Coronary artery (tissue), 2 donors: ENCODE data around the gene LCLAT1.
A peak's percentile ranks its signal among the peaks of the same experiment; 100 is the strongest.
"Not testable (repeated sequence)": the region's sequence is repeated elsewhere in the genome, so short reads cannot be mapped to it uniquely, and the experiment has no call there.

Source experiments
- DNase-seq: peaks from one replicate; pipeline ENCODE4 v3.0.0-alpha.2; 2017; ENCODE audit warnings: low spot score
- H3K27ac ChIP-seq, 2 donors: fragments of 200-600 bp; sonication (generic); one replicate each; pipeline ENCODE4 v1.5.1; 2016 to 2019
- H3K4me3 ChIP-seq: fragments of 200-600 bp; sonication (generic); 2 replicates; pipeline ENCODE4 v1.5.1; 2016; ENCODE audit warnings: mild to moderate bottlenecking, moderate library complexity
- TF ChIP-seq, protein P1 (sequence below): fragments of 200-600 bp; sonication (generic); IDR thresholded peaks from one replicate; pipeline ENCODE4 v1.5.1; 2019; ENCODE audit warnings: antibody characterized with exemption

Gene LCLAT1

DNA sequence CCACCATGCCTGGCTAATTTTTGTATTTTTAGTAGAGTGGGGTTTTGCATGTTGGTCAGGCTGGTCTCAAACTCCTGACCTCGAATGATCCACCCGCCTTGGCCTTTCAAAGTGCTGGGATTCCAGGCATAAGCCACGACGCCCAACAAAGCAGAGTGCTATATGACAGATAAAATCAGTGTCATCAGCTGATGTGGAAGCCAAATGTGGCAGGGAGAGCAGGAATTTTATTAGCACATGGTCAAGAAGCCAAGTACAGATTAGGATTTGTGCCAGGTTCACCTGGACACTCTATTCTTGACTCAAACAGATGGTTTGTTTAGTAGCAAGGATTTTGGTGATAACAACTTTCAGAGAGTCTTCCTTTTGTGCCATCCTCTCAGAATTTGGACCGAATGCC, 62.7 kb downstream of the LCLAT1 start:
- Histone ChIP-seq H3K4me3 (no peak overlapping the region), H3K27ac (no peak overlapping the region)
- TF ChIP-seq, protein P1, sequence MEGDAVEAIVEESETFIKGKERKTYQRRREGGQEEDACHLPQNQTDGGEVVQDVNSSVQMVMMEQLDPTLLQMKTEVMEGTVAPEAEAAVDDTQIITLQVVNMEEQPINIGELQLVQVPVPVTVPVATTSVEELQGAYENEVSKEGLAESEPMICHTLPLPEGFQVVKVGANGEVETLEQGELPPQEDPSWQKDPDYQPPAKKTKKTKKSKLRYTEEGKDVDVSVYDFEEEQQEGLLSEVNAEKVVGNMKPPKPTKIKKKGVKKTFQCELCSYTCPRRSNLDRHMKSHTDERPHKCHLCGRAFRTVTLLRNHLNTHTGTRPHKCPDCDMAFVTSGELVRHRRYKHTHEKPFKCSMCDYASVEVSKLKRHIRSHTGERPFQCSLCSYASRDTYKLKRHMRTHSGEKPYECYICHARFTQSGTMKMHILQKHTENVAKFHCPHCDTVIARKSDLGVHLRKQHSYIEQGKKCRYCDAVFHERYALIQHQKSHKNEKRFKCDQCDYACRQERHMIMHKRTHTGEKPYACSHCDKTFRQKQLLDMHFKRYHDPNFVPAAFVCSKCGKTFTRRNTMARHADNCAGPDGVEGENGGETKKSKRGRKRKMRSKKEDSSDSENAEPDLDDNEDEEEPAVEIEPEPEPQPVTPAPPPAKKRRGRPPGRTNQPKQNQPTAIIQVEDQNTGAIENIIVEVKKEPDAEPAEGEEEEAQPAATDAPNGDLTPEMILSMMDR: no peak
- DNase-seq: no peak

- H3K27ac ChIP-seq: no peak overlapping the region
- TF ChIP-seq, protein P1: no peak
- no peak for DNase-seq
- H3K4me3 ChIP-seq: no peak overlapping the region
Observed at GRCh38 chr2:30510409-30510808, 63.4 kb downstream of the LCLAT1 start.

DNA sequence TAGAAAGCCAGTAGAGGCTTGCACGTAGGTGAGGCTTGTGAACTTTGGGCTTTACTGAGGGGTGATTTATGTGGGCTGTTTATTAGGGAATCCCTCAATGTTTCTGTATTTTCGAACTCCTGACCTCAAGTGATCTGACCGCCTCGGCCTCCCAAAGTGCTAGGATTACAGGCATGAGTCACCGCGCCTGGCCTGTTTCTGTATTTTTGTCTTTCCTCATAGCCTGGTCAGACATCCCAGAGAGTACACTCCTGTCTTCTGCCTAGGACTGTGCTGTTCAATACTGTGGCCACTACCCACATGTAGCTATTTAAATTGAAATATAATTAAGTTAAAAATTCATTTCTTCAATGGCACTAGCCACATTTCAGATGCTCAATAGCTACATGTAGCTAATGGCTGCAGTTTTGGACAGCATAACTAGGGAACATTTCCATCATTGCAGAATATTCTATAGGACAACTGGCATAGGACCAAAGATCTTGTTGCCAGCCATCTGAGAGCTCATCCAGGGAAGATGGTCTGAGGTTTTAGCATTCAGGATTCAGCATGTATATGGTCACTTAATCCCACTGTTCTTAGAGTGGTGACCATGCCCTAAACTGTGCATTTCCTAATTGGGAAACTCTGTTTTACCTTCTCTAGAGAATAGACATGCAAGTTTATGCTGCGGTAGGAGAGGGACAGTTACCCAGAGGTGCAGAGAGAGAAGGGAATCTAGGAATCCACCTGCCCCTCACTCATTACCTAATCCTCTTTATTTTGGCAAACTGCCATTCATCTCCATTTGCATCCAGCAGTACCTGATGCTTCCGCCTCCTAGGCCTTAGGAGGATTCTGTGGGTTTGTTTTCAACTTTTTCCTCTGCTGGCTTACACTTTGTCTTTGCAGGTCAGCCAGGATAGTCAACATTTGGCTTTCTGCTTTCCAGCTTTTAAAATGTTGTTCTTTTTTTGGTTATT, 64.4 kb downstream of the LCLAT1 start:
- no peak for DNase-seq
- TF ChIP-seq, protein P1: no peak
- peak overlapping the region in 1 of 2 donors; percentile 29 for H3K27ac ChIP-seq
- H3K4me3 ChIP-seq: no peak overlapping the region

DNA sequence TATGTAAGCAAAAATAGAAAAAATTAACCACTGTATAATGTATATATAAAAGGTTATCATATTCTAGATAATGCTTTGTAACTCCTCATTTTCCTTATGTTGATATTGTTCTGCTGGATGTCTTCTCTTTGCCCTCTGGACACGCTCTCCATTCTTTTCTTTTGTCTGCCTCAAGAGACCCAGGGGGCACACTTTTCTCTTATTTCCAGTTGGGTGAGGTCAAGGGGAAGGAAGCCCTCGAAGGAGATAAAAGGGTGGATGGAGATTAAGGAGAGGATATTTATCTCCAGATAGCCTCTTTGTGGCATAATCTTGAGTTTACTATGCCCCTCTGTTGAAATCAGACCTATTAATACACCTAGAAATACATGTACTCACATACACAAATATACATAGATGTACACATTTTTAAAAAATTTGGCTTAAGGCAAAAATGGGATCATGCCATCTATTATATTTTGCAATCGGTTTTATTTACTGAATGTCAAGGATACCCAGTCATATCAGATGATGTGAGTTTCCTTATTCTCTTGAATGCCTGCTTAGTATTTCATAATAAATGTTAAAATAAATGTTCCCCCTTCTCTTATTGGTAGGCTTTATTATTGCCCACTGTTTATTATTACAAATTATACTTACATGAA, 65.3 kb downstream of the LCLAT1 start:
- no peak for DNase-seq
- Histone ChIP-seq H3K27ac (no peak overlapping the region), H3K4me3 (no peak overlapping the region)
- TF ChIP-seq, protein P1: no peak

- H3K4me3 ChIP-seq, H3K27ac ChIP-seq, DNase-seq: not testable (repeated sequence)
Observed at GRCh38 chr2:30513649-30514048, 66.6 kb downstream of the LCLAT1 start.

GRCh38 chr2:30514134-30514847, 67.2 kb downstream of the LCLAT1 start:
- TF ChIP-seq, protein P1: no peak
- Histone ChIP-seq H3K4me3 (no peak overlapping the region), H3K27ac (no peak overlapping the region)
- DNase-seq: no peak

GRCh38 chr2:30514848-30515435, 67.9 kb downstream of the LCLAT1 start:
- DNase-seq: no peak
- TF ChIP-seq, protein P1: no peak
- no peak overlapping the region for H3K27ac ChIP-seq
- no peak overlapping the region for H3K4me3 ChIP-seq
